Prostate gland (tissue), 2 donors: Measurements from ENCODE around the gene SRI. TPM values are rescaled to one million over a fixed set of nuclear protein-coding genes. Genes with fewer than 3 reads are reported as not detected.

Source experiments
- DNase-seq: peaks from one replicate; pipeline ENCODE4 v3.0.0-alpha.2; 2019; ENCODE audit warnings: low spot score
- H3K27ac ChIP-seq, 2 donors: fragments of 200-600 bp; sonication (generic); 2 replicates each; pipeline ENCODE4 v1.5.1; 2017 to 2019
- H3K27me3 ChIP-seq: fragments of 200-600 bp; sonication (generic); replicated peaks from 2 replicates; pipeline ENCODE4 v1.5.1; 2019; ENCODE audit not compliant: insufficient read depth
- H3K36me3 ChIP-seq, 2 donors: fragments of 200-600 bp; sonication (generic); 1 replicate in 1 of 2; 2 replicates in 1 of 2; pipeline versions ENCODE4 v1.5.1 to v1.8.1; 2017 to 2019
- H3K4me1 ChIP-seq: fragments of 200-600 bp; sonication (generic); replicated peaks from 2 replicates; pipeline ENCODE4 v1.5.1; 2019
- H3K4me3 ChIP-seq, 2 donors: fragments of 200-600 bp; sonication (generic); 2 replicates each; pipeline ENCODE4 v1.5.1; 2017 to 2019
- H3K9me3 ChIP-seq: fragments of 200-600 bp; sonication (generic); 2 replicates; pipeline ENCODE4 v1.5.1; 2017
- POLR2A ChIP-seq: fragments of 450-650 bp; IDR thresholded peaks from one replicate; pipeline ENCODE4 v1.6.1; 2016; ENCODE audit warnings: antibody characterized with exemption, mild to moderate bottlenecking
- POLR2AphosphoS5 ChIP-seq: sonication (generic); formaldehyde crosslinking; IDR thresholded peaks from one replicate; pipeline ENCODE4 v1.6.1; 2017; ENCODE audit warnings: antibody characterized with exemption
- WGBS: methylation state at CpG from one replicate; pipeline ENCODE4 v1.1.5; 2018; 5-methylcytosine and 5-hydroxymethylcytosine counted together
- intact Hi-C: fragments of 100-400 bp; cut with DNase I; formaldehyde crosslinking; loops from one replicate; pipeline ENCODE4 v1.14.2; 2022
- total RNA-seq, 2 donors: library from RNA; depleted of rRNA; stranded (reverse); fragments of >200 nt; gene quantifications; one replicate each; pipeline ENCODE4 v1.1.0, GENCODE V29; 2016
- TF ChIP-seq, protein P1 (sequence below), 4 experiments: fragments of 200-600 bp in 2 of 4; fragments of 450-650 bp in 2 of 4; sonication (generic) in 2 of 4; IDR thresholded peaks; 1 replicate in 3 of 4; 2 replicates in 1 of 4; pipeline ENCODE4 v1.5.1; 2016 to 2019; ENCODE audit warnings: antibody characterized with exemption in 4 of 4, mild to moderate bottlenecking in 2 of 4, moderate library complexity in 2 of 4

SRI gene
- total RNA-seq, 2 donors from 2014 or later: 61.9 to 78.8 TPM

- WGBS: 48% methylated on average over 1 of the region's 1 CpG
- no peaks in the 10 kb centered on the region for H3K4me1 ChIP-seq
- H3K4me3 ChIP-seq: no peak overlapping the region
- H3K9me3 ChIP-seq: no peaks in the 10 kb centered on the region
- intact Hi-C loops: no loop called here
- TF ChIP-seq POLR2A (no peak), POLR2AphosphoS5 (no peak)
- TF ChIP-seq, protein P1, sequence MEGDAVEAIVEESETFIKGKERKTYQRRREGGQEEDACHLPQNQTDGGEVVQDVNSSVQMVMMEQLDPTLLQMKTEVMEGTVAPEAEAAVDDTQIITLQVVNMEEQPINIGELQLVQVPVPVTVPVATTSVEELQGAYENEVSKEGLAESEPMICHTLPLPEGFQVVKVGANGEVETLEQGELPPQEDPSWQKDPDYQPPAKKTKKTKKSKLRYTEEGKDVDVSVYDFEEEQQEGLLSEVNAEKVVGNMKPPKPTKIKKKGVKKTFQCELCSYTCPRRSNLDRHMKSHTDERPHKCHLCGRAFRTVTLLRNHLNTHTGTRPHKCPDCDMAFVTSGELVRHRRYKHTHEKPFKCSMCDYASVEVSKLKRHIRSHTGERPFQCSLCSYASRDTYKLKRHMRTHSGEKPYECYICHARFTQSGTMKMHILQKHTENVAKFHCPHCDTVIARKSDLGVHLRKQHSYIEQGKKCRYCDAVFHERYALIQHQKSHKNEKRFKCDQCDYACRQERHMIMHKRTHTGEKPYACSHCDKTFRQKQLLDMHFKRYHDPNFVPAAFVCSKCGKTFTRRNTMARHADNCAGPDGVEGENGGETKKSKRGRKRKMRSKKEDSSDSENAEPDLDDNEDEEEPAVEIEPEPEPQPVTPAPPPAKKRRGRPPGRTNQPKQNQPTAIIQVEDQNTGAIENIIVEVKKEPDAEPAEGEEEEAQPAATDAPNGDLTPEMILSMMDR (IDR thresholded peaks at IDR 0.05): no peak
- H3K27me3 ChIP-seq: no peaks in the 10 kb centered on the region
- no peak overlapping the region for H3K27ac ChIP-seq
- DNase-seq: no peak
- no peaks in the 10 kb centered on the region for H3K36me3 ChIP-seq
Measured at GRCh38 chr7:88156356-88156755, 63.5 kb downstream of the SRI start.

DNA sequence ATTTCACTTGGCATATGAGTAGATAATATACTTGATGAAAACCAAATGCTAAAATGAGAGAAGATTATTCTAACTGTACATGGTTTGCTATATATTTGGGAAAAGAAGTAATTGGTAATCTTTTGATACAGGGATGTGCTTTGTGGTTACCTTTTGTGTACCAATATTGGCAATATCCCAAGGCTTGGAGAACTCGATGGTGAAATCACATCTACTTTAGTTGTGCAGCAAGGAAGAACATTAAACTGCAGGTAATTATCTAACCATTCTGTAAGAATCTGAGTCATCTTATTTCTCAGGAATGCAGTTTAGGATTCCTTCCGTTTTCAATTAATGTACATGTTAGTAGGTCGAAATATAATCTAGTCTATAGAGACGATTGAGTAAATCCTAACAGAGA is 64.1 kb downstream of the SRI start:
- no peaks in the 10 kb centered on the region for H3K9me3 ChIP-seq
- intact Hi-C loops: no loop called here
- WGBS: 82% methylated on average over 4 of the region's 4 CpGs

More for the DNA sequence above, 64.1 kb downstream of the SRI start:
- H3K27me3 ChIP-seq: no peaks in the 10 kb centered on the region
- H3K4me3 ChIP-seq: no peak overlapping the region
- TF ChIP-seq POLR2A (no peak), POLR2AphosphoS5 (no peak)
- TF ChIP-seq, protein P1 (IDR thresholded peaks at IDR 0.05): no peak
- no peak for DNase-seq
- no peak overlapping the region for H3K27ac ChIP-seq
- no peaks in the 10 kb centered on the region for H3K36me3 ChIP-seq
- H3K4me1 ChIP-seq: no peaks in the 10 kb centered on the region

Other genes starting within 250 kb of the SRI start
- 10 to 100 TPM; 39.6 to 40.1 TPM for gene STEAP4, start 86.9 kb upstream of the SRI start, total RNA-seq